HG02885 (cell line): ENCODE data around the gene KIF20B.
"Not testable (repeated sequence)": the region's sequence is repeated elsewhere in the genome, so short reads cannot be mapped to it uniquely, and the experiment has no call there.

Experiments
- ATAC-seq: cut with Tn5 transposase; IDR thresholded peaks from one replicate; pipeline ENCODE4 v1.9.1; 2021; ENCODE audit warnings: mild to moderate bottlenecking; ENCODE audit not compliant: unreplicated experiment, poor library complexity

Gene KIF20B

GRCh38 chr10:89759531-89759930 is 58.1 kb downstream of the KIF20B start:
- ATAC-seq, result no peak

- ATAC-seq, result not testable (repeated sequence)
Observed at GRCh38 chr10:89763671-89764070, 62.3 kb downstream of the KIF20B start.

GRCh38 chr10:89771684-89772083 is 70.3 kb downstream of the KIF20B start:
- no peak for ATAC-seq

GRCh38 chr10:89773081-89773480 is 71.7 kb downstream of the KIF20B start:
- ATAC-seq, result no peak

GRCh38 chr10:89776665-89777064 is 75.3 kb downstream of the KIF20B start:
- no peak for ATAC-seq

- no peak for ATAC-seq
Observed at GRCh38 chr10:89782470-89782869, 81.1 kb downstream of the KIF20B start.

- ATAC-seq, result no peak
Observed at GRCh38 chr10:89783406-89783805, 82.0 kb downstream of the KIF20B start.

- no peak for ATAC-seq
Observed at GRCh38 chr10:89785095-89785494, 83.7 kb downstream of the KIF20B start.

GRCh38 chr10:89789188-89789877 is 87.9 kb downstream of the KIF20B start:
- ATAC-seq, result no peak

- ATAC-seq, result no peak
Observed at GRCh38 chr10:89792187-89792586, 90.8 kb downstream of the KIF20B start.

GRCh38 chr10:89793649-89794254 is 92.4 kb downstream of the KIF20B start:
- peak; percentile 64 for ATAC-seq

GRCh38 chr10:89795840-89796239 is 94.5 kb downstream of the KIF20B start:
- peak; percentile 69 for ATAC-seq

- no peak for ATAC-seq
Observed at GRCh38 chr10:89798092-89798491, 96.7 kb downstream of the KIF20B start.

GRCh38 chr10:89799573-89799972 is 98.2 kb downstream of the KIF20B start:
- no peak for ATAC-seq

GRCh38 chr10:89805599-89806013 is 104.2 kb downstream of the KIF20B start:
- peak; percentile 94 for ATAC-seq

- no peak for ATAC-seq
Observed at GRCh38 chr10:89808842-89809241, 107.5 kb downstream of the KIF20B start.

GRCh38 chr10:89809766-89810165 is 108.4 kb downstream of the KIF20B start:
- ATAC-seq, result no peak

GRCh38 chr10:89810908-89811525 is 109.6 kb downstream of the KIF20B start:
- ATAC-seq, result no peak

GRCh38 chr10:89813546-89813945 is 112.2 kb downstream of the KIF20B start:
- ATAC-seq, result no peak

GRCh38 chr10:89814278-89814677 is 112.9 kb downstream of the KIF20B start:
- no peak for ATAC-seq

- no peak for ATAC-seq
Observed at GRCh38 chr10:89815049-89815853, 113.9 kb downstream of the KIF20B start.
